HCT116 (cell line): ENCODE results near the gene ADGRL3. TPM values are rescaled to one million over a fixed set of nuclear protein-coding genes. Genes with fewer than 3 reads are reported as not detected.

Experiments used
- ATAC-seq: fragments of 200-7000 bp; cut with Tn5 transposase; 2 replicates; pipeline ENCODE4 v1.9.1; 2020; ENCODE audit warnings: mild to moderate bottlenecking, moderate library complexity
- BruUV-seq: library from RNA; stranded (reverse); fragments of 400-500 nt; replicated peaks from 2 replicates; lab custom pipeline; 2021; lab: Mats Ljungman, UMichigan
- CTCF ChIA-PET: fragments of 300-600 bp; sonication (Branson Sonifier 250); formaldehyde crosslinking; loops from one replicate; lab custom pipeline; 2021; ENCODE audit warnings: antibody characterized with exemption; lab: Charles Lee
- POLR2A ChIA-PET: fragments of 300-600, 350-600 bp; sonication (Branson Sonifier 250); formaldehyde crosslinking; loops from one replicate; lab custom pipeline; 2021; ENCODE audit warnings: antibody characterized with exemption; lab: Charles Lee
- RAD21 ChIA-PET, 2 experiments: fragments of 300-600 bp; sonication (Branson Sonifier 250); formaldehyde crosslinking; loops; one replicate each; lab custom pipeline; 2023; ENCODE audit warnings: low total read pairs in 2 of 2; ENCODE audit not compliant: uncharacterized antibody in 2 of 2, unreplicated experiment in 2 of 2, low non-redundant PET in 1 of 2; lab: Charles Lee
- DNase-seq: peaks from one replicate; pipeline ENCODE4 v3.0.0-alpha.2; 2010; ENCODE audit warnings: low read depth, low spot score
- H2AFZ ChIP-seq: fragments of 200-600 bp; shearing (Covaris generic), sonication (generic); 2 replicates; pipeline ENCODE4 v1.6.1; 2017; ENCODE audit warnings: low read depth, mixed run types, mixed read lengths, antibody characterized with exemption, low read length; ENCODE audit not compliant: poor library complexity, severe bottlenecking
- H3K27ac ChIP-seq: 2 replicates; pipeline ENCODE4 v1.5.1; 2012; ENCODE audit warnings: low read depth, low read length
- H3K27me3 ChIP-seq: fragments of 200-600 bp; sonication (generic); 2 replicates; pipeline ENCODE4 v1.6.1; 2016; ENCODE audit warnings: mixed run types, low read length, mixed read lengths; ENCODE audit not compliant: insufficient read depth
- H3K36me3 ChIP-seq, 2 experiments: fragments of 200-500 bp in 1 of 2; fragments of 200-600 bp in 1 of 2; sonication (Bioruptor generic) in 1 of 2; sonication (generic) in 1 of 2; 2 replicates each; pipeline versions ENCODE4 v1.5.1 to v1.6.1; 2014 to 2016; ENCODE audit warnings: low read length in 2 of 2, inconsistent platforms in 1 of 2, mixed read lengths in 1 of 2, mixed run types in 1 of 2; ENCODE audit not compliant: insufficient read depth in 2 of 2, control insufficient read depth in 1 of 2
- H3K4me1 ChIP-seq, 2 experiments: fragments of 200-600 bp in 1 of 2; sonication (generic) in 1 of 2; 2 replicates each; pipeline versions ENCODE4 v1.5.1 to v1.6.1; 2012 to 2017; ENCODE audit warnings: low read length in 2 of 2, inconsistent platforms in 1 of 2, mild to moderate bottlenecking in 1 of 2, mixed read lengths in 1 of 2, mixed run types in 1 of 2, moderate library complexity in 1 of 2; ENCODE audit not compliant: insufficient read depth in 2 of 2, control insufficient read depth in 1 of 2
- H3K4me2 ChIP-seq: fragments of 200-600 bp; sonication (generic); 2 replicates; pipeline ENCODE4 v1.6.1; 2017; ENCODE audit warnings: mixed run types, low read length, mixed read lengths
- H3K4me3 ChIP-seq, 2 experiments: fragments of 200-600 bp in 1 of 2; sonication (generic) in 1 of 2; replicated peaks in 1 of 2; 2 replicates each; pipeline ENCODE4 v1.5.1; 2011 to 2016; ENCODE audit warnings: low read length in 2 of 2, control low read depth in 1 of 2, low read depth in 1 of 2, mild to moderate bottlenecking in 1 of 2, mixed read lengths in 1 of 2, mixed run types in 1 of 2
- H3K79me2 ChIP-seq: fragments of 200-600 bp; sonication (generic); 2 replicates; pipeline ENCODE4 v1.6.1; 2017; ENCODE audit warnings: mild to moderate bottlenecking, mixed run types, low read length, moderate library complexity, mixed read lengths; ENCODE audit not compliant: insufficient read depth
- H3K9ac ChIP-seq: fragments of 200-600 bp; sonication (generic); 2 replicates; pipeline ENCODE4 v1.6.1; 2016; ENCODE audit warnings: low read length, mixed read lengths
- H3K9me2 ChIP-seq: fragments of 200-600 bp; sonication (generic), shearing (Covaris generic); 2 replicates; pipeline ENCODE4 v1.6.1; 2017; ENCODE audit warnings: mixed run types, mild to moderate bottlenecking, moderate library complexity; ENCODE audit not compliant: insufficient read depth
- H3K9me3 ChIP-seq, 2 experiments: fragments of 200-500 bp in 1 of 2; fragments of 200-600 bp in 1 of 2; sonication (Bioruptor generic) in 1 of 2; sonication (generic) in 1 of 2; 2 replicates each; pipeline ENCODE4 v1.6.1; 2014 to 2017; ENCODE audit warnings: low read length in 2 of 2, mixed read lengths in 2 of 2, inconsistent platforms in 1 of 2, low read depth in 1 of 2, mild to moderate bottlenecking in 1 of 2, mixed run types in 1 of 2, moderate library complexity in 1 of 2; ENCODE audit not compliant: control insufficient read depth in 1 of 2, insufficient read depth in 1 of 2
- H4K20me1 ChIP-seq: fragments of 200-600 bp; sonication (generic), shearing (Covaris generic); 2 replicates; pipeline ENCODE4 v1.6.1; 2017; ENCODE audit warnings: mixed run types, mild to moderate bottlenecking, moderate library complexity; ENCODE audit not compliant: insufficient read depth
- CBX3 ChIP-seq: IDR thresholded peaks from 2 replicates; pipeline ENCODE4 v1.6.1; 2012; ENCODE audit warnings: low read depth
- CEBPB ChIP-seq: IDR thresholded peaks from 2 replicates; pipeline ENCODE4 v1.6.1; 2012; ENCODE audit warnings: low read depth
- EGR1 ChIP-seq: IDR thresholded peaks from 2 replicates; pipeline ENCODE4 v1.6.1; 2012; ENCODE audit warnings: low read depth
- ELF1 ChIP-seq: IDR thresholded peaks from 2 replicates; pipeline ENCODE4 v1.6.1; 2012; ENCODE audit warnings: low read depth, borderline replicate concordance
- EZH2 ChIP-seq: fragments of 200-600 bp; sonication (generic); IDR thresholded peaks from 2 replicates; pipeline ENCODE4 v1.6.1; 2017; ENCODE audit warnings: antibody characterized with exemption, mixed run types
- EZH2phosphoT487 ChIP-seq: fragments of 200-600 bp; IDR thresholded peaks from 2 replicates; pipeline ENCODE4 v1.6.1; 2018; ENCODE audit warnings: antibody characterized with exemption, borderline replicate concordance
- FOSL1 ChIP-seq: IDR thresholded peaks from 2 replicates; pipeline ENCODE4 v1.6.1; 2012; ENCODE audit warnings: low read depth
- MAX ChIP-seq: IDR thresholded peaks from 2 replicates; pipeline ENCODE4 v1.6.1; 2012
- POLR2A ChIP-seq: IDR thresholded peaks from 2 replicates; pipeline ENCODE4 v1.7.0; 2011; ENCODE audit warnings: borderline replicate concordance; ENCODE audit not compliant: insufficient read depth, insufficient read length; ENCODE audit errors: extremely low read depth
- REST ChIP-seq: IDR thresholded peaks from 2 replicates; pipeline ENCODE4 v1.6.1; 2012; ENCODE audit warnings: low read depth
- SP1 ChIP-seq: IDR thresholded peaks from 2 replicates; pipeline ENCODE4 v1.6.1; 2012; ENCODE audit warnings: low read depth
- SRF ChIP-seq: IDR thresholded peaks from 2 replicates; pipeline ENCODE4 v1.6.1; 2012; ENCODE audit warnings: low read depth
- YY1 ChIP-seq: IDR thresholded peaks from 2 replicates; pipeline ENCODE4 v1.6.1; 2011; ENCODE audit warnings: low read length, low read depth, moderate library complexity, mild to moderate bottlenecking; ENCODE audit not compliant: insufficient replicate concordance; ENCODE audit errors: extremely low read depth
- ZBTB33 ChIP-seq: IDR thresholded peaks from 2 replicates; pipeline ENCODE4 v1.6.1; 2011; ENCODE audit warnings: mild to moderate bottlenecking, low read length, moderate library complexity; ENCODE audit not compliant: insufficient replicate concordance; ENCODE audit errors: extremely low read depth
- ZNF274 ChIP-seq: fragments of 200-500 bp; sonication (Bioruptor generic); IDR thresholded peaks from 2 replicates; pipeline ENCODE4 v1.6.1; 2014; ENCODE audit warnings: mild to moderate bottlenecking, low read depth, low read length, inconsistent platforms
- intact Hi-C: fragments of 100-400 bp; cut with micrococcal nuclease; formaldehyde crosslinking; loops from 2 replicates; pipeline ENCODE4 v1.10.0; 2022
- total RNA-seq: library from RNA; stranded (reverse); gene quantifications from one replicate; pipeline ENCODE4 v1.2.1, GENCODE V29; 2021; ENCODE audit not compliant: unreplicated experiment

Gene ADGRL3
- total RNA-seq, 1 experiment from 2014 or later, result not detected

GRCh38 chr4:62053974-62054373 lies 853.8 kb downstream of the ADGRL3 start:
- Histone ChIP-seq H3K4me2 (no peak overlapping the region), H3K27me3 (no peaks in the 10 kb centered on the region), H3K79me2 (no peaks in the 10 kb centered on the region), H3K9me2 (no peaks in the 10 kb centered on the region), H3K9me3 (peaks cover 7 to 21% of the 10 kb centered on the region in 2 experiments), H3K4me1 (no peaks in the 10 kb centered on the region), H4K20me1 (no peaks in the 10 kb centered on the region), H3K4me3 (no peak overlapping the region), H3K9ac (no peak overlapping the region), H3K36me3 (no peaks in the 10 kb centered on the region), H2AFZ (no peak overlapping the region), H3K27ac (no peak overlapping the region)
- ATAC-seq (no peak), DNase-seq (no peak)
- no peak for TF ChIP-seq POLR2A
- no peak for TF ChIP-seq FOSL1
- TF ChIP-seq CEBPB, result no peak
- no peak for TF ChIP-seq MAX
- no peak for TF ChIP-seq EZH2phosphoT487
- TF ChIP-seq EGR1, result no peak
- POLR2A ChIA-PET, result no interaction called here
- intact Hi-C loops, result no loop called here
- RAD21 ChIA-PET, result no interaction called here
- BruUV-seq, result no TSS peak
- CTCF ChIA-PET, result no interaction called here

GRCh38 chr4:62057031-62057430 lies 856.9 kb downstream of the ADGRL3 start:
- no peak overlapping the region for H3K4me2 ChIP-seq
- no peak for TF ChIP-seq ELF1
- TF ChIP-seq REST, result no peak
- no peak for TF ChIP-seq EZH2phosphoT487
- TF ChIP-seq FOSL1, result no peak
- TF ChIP-seq SRF, result no peak
- no peak for TF ChIP-seq CEBPB
- TF ChIP-seq CBX3, result no peak
- no peak for TF ChIP-seq ZNF274
- TF ChIP-seq SP1, result no peak
- TF ChIP-seq EGR1, result no peak
- TF ChIP-seq ZBTB33, result no peak
- no peak for TF ChIP-seq EZH2
- no peak for TF ChIP-seq MAX
- no peak for TF ChIP-seq YY1

More at GRCh38 chr4:62057031-62057430, 856.9 kb downstream of the ADGRL3 start:
- Histone ChIP-seq H3K9me3 (peaks cover 7 to 13% of the 10 kb centered on the region in 2 experiments), H3K36me3 (no peaks in the 10 kb centered on the region), H3K4me3 (no peak overlapping the region), H2AFZ (no peak overlapping the region), H3K27ac (no peak overlapping the region), H3K9me2 (no peaks in the 10 kb centered on the region), H3K79me2 (no peaks in the 10 kb centered on the region), H3K4me1 (no peaks in the 10 kb centered on the region), H3K27me3 (no peaks in the 10 kb centered on the region), H3K9ac (no peak overlapping the region), H4K20me1 (no peaks in the 10 kb centered on the region)
- CTCF ChIA-PET, result no interaction called here
- POLR2A ChIA-PET, result no interaction called here
- intact Hi-C loops, result no loop called here
- no TSS peak for BruUV-seq
- DNase-seq (no peak), ATAC-seq (no peak)
- RAD21 ChIA-PET, result no interaction called here
